Spleen (tissue), 7 donors: ENCODE measurements around the gene ANKS1B.

Source experiments
- CTCF ChIP-seq, 11 experiments: fragments of 200-600 bp in 7 of 11; fragments of 450-650 bp in 4 of 11; sonication (generic) in 4 of 11; IDR thresholded peaks in 8 of 11; conservative IDR thresholded peaks in 3 of 11; 1 replicate in 7 of 11; 2 replicates in 4 of 11; pipeline versions ENCODE4 v1.4.0 to v1.8.0; 2016 to 2021; ENCODE audit warnings: antibody characterized with exemption in 11 of 11, inconsistent platforms in 4 of 11, mild to moderate bottlenecking in 1 of 11
- POLR2A ChIP-seq, 3 donors: fragments of 450-650 bp; IDR thresholded peaks; one replicate each; pipeline ENCODE4 v1.5.1; 2017; ENCODE audit warnings: antibody characterized with exemption in 3 of 3, mild to moderate bottlenecking in 1 of 3
- POLR2AphosphoS5 ChIP-seq, 3 donors: sonication (generic); formaldehyde crosslinking; IDR thresholded peaks; one replicate each; pipeline ENCODE4 v1.5.1; 2017; ENCODE audit warnings: antibody characterized with exemption in 3 of 3
- donor health status: DM: no; HTN: no; CAD: no; lungs with moderate emphysema.
- donor health status: DM: no; HTN: no; CAD: no.
- donor health status: DM: no; HTN: no; CAD: no.

- TF ChIP-seq CTCF (IDR thresholded peaks at IDR 0.05 in 8 of 11, conservative IDR thresholded peaks at IDR 0.05 in 3 of 11): no peak
- TF ChIP-seq POLR2AphosphoS5 (IDR thresholded peaks at IDR 0.05): no peak
- no peak for TF ChIP-seq POLR2A (IDR thresholded peaks at IDR 0.05)
Measured at GRCh38 chr12:99732131-99732530, 252.6 kb downstream of the ANKS1B start.
